K562 (cell line): ENCODE measurements around the gene LST1. TPM values are rescaled to one million over a fixed set of nuclear protein-coding genes. Genes with fewer than 3 reads are reported as not detected.

ENCODE experiments used
- CCAR2 ChIP-seq: fragments of 200-400 bp; formaldehyde crosslinking; IDR thresholded peaks from 2 replicates; pipeline ENCODE4 v1.6.1; 2017; ENCODE audit warnings: mild to moderate bottlenecking, low read depth, low read length
- CREB3L1 ChIP-seq: fragments of 450-650 bp; IDR thresholded peaks from 2 replicates; pipeline ENCODE4 v1.6.1; 2014; ENCODE audit warnings: low read depth, mild to moderate bottlenecking, moderate library complexity, borderline replicate concordance
- MEF2D ChIP-seq: conservative IDR thresholded peaks from 2 replicates; pipeline ENCODE4 v1.6.1; 2016; ENCODE audit warnings: low read depth, missing genetic modification characterization, missing compliant biosample characterization
- POLR2G ChIP-seq: fragments of 200-400 bp; formaldehyde crosslinking; IDR thresholded peaks from 2 replicates; pipeline ENCODE4 v1.6.1; 2017; ENCODE audit warnings: low read depth, mild to moderate bottlenecking, antibody characterized with exemption, low read length, moderate library complexity
- RBM39 ChIP-seq: fragments of 200-400 bp; formaldehyde crosslinking; optimal IDR thresholded peaks from 2 replicates; pipeline ENCODE3; 2018; ENCODE audit warnings: low read depth, low read length
- RHOXF2B ChIP-seq: fragments of 250-450 bp; sonication (Bioruptor Pico); conservative IDR thresholded peaks from 2 replicates; pipeline ENCODE4 v1.5.1; 2021
- SMAD3 ChIP-seq: fragments of 450-650 bp; formaldehyde crosslinking; conservative IDR thresholded peaks from 2 replicates; pipeline ENCODE4 v1.4.0; 2020; ENCODE audit warnings: mild to moderate bottlenecking
- U2AF1 ChIP-seq: fragments of 200-400 bp; formaldehyde crosslinking; optimal IDR thresholded peaks from 2 replicates; pipeline ENCODE3; 2017; ENCODE audit warnings: mild to moderate bottlenecking, low read depth, low read length, moderate library complexity
- ZC3H8 ChIP-seq: fragments of 450-650 bp; IDR thresholded peaks from 2 replicates; pipeline ENCODE4 v1.6.1; 2017
- ZFP36 ChIP-seq: fragments of 150-350 bp; IDR thresholded peaks from 2 replicates; pipeline ENCODE4 v1.6.1; 2018; ENCODE audit warnings: low read length, low read depth; ENCODE audit not compliant: partially characterized antibody
- ZNF830 ChIP-seq: fragments of 250-450 bp; sonication (Bioruptor Pico); IDR thresholded peaks from 2 replicates; pipeline ENCODE4 v1.5.0; 2021; ENCODE audit warnings: mild to moderate bottlenecking
- polyA plus RNA-seq, 8 experiments: library from polyadenylated mRNA; depleted of rRNA in 4 of 8; stranded (reverse) in 5 of 8; unstranded in 3 of 8; fragments of >200 nt; fragmentation: Nextera tagmentation in 2 of 8; fragmentation: Illumina TruSeq in 1 of 8; extraction: Ambion mirVana in 2 of 8; extraction: Trizol in 1 of 8; gene quantifications; 2 replicates each; pipeline versions ENCODE4 v1.2.1 to v1.2.3, GENCODE V29; 2011 to 2014; ENCODE audit warnings: inconsistent platforms in 1 of 8, missing spikeins in 1 of 8
- total RNA-seq, 7 experiments: library from RNA; depleted of rRNA in 6 of 7; stranded (reverse); fragments of >200 nt in 6 of 7; fragmentation: Illumina TruSeq in 2 of 7; extraction: Trizol in 2 of 7; gene quantifications; 2 replicates each; pipeline versions ENCODE4 v1.2.1 to v1.2.3, GENCODE V29; 2011 to 2021; ENCODE audit warnings: low replicate concordance in 1 of 7
- TF ChIP-seq, protein P1 (sequence below): fragments of 450-650 bp; IDR thresholded peaks from 2 replicates; pipeline ENCODE4 v1.6.1; 2016; ENCODE audit warnings: low read depth

Gene LST1
- total and polyA plus RNA-seq, 9 of the 15 experiments (the other 6 are each of a cell fraction or from before 2014, with no cell fraction given) = 0.82 to 7.8 (median 1.7) TPM

GRCh38 chr6:31619805-31620585, 33.9 kb downstream of the LST1 start (continued):
- peak; percentile 62; the same call in 1 of the 2 replicates for TF ChIP-seq CREB3L1
- TF ChIP-seq RHOXF2B (CRISPR knock-in tag) = peak; percentile 90
- TF ChIP-seq CCAR2 = no peak
- peak; percentile 75; the same call in 1 of the 2 replicates for TF ChIP-seq ZNF830 (CRISPR knock-in tag)
- peak; percentile 89 for TF ChIP-seq POLR2G
- no peak for TF ChIP-seq ZFP36
- 0 out of 2 replicates have a peak, but pooled peaks have one; percentile 24 for TF ChIP-seq MEF2D (tag)
- TF ChIP-seq RBM39 = no peak
- TF ChIP-seq SMAD3 (CRISPR knock-in tag) = 0 out of 2 replicates have a peak, but pooled peaks have one; percentile 59
- TF ChIP-seq ZC3H8 = no peak
- TF ChIP-seq, protein P1, sequence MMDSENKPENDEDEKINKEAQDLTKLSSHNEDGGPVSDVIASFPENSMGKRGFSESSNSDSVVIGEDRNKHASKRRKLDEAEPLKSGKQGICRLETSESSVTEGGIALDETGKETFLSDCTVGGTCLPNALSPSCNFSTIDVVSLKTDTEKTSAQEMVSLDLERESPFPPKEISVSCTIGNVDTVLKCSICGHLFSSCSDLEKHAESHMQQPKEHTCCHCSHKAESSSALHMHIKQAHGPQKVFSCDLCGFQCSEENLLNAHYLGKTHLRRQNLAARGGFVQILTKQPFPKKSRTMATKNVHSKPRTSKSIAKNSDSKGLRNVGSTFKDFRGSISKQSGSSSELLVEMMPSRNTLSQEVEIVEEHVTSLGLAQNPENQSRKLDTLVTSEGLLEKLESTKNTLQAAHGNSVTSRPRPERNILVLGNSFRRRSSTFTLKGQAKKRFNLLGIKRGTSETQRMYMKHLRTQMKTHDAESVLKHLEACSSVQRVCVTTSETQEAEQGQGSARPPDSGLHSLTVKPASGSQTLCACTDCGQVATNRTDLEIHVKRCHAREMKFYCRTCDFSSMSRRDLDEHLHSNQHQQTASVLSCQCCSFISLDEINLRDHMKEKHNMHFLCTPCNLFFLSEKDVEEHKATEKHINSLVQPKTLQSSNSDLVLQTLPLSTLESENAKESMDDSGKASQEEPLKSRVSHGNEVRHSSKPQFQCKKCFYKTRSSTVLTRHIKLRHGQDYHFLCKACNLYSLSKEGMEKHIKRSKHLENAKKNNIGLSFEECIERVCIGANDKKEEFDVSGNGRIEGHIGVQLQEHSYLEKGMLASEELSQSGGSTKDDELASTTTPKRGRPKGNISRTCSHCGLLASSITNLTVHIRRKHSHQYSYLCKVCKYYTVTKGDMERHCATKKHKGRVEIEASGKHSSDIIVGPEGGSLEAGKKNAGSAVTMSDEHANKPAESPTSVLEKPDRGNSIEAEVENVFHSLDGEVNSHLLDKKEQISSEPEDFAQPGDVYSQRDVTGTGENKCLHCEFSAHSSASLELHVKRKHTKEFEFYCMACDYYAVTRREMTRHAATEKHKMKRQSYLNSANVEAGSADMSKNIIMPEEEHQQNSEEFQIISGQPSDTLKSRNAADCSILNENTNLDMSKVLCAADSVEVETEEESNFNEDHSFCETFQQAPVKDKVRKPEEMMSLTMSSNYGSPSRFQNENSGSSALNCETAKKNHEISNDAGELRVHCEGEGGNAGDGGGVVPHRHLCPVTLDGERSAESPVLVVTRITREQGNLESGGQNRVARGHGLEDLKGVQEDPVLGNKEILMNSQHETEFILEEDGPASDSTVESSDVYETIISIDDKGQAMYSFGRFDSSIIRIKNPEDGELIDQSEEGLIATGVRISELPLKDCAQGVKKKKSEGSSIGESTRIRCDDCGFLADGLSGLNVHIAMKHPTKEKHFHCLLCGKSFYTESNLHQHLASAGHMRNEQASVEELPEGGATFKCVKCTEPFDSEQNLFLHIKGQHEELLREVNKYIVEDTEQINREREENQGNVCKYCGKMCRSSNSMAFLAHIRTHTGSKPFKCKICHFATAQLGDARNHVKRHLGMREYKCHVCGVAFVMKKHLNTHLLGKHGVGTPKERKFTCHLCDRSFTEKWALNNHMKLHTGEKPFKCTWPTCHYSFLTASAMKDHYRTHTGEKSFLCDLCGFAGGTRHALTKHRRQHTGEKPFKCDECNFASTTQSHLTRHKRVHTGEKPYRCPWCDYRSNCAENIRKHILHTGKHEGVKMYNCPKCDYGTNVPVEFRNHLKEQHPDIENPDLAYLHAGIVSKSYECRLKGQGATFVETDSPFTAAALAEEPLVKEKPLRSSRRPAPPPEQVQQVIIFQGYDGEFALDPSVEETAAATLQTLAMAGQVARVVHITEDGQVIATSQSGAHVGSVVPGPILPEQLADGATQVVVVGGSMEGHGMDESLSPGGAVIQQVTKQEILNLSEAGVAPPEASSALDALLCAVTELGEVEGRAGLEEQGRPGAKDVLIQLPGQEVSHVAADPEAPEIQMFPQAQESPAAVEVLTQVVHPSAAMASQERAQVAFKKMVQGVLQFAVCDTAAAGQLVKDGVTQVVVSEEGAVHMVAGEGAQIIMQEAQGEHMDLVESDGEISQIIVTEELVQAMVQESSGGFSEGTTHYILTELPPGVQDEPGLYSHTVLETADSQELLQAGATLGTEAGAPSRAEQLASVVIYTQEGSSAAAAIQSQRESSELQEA = no peak
- no peak for TF ChIP-seq U2AF1
